ENCODE data around the gene ETHE1. TPM values are rescaled to one million over a fixed set of nuclear protein-coding genes. Genes with fewer than 3 reads are reported as not detected.

ETHE1 gene
- polyA plus RNA-seq, 1 donor from 2014 or later = 40.9 TPM

- H3K9me3 ChIP-seq (ENCODE audit: low read length) = no peaks in the 10 kb centered on the region
- H4K20me1 ChIP-seq (ENCODE audit: insufficient read depth) = no peaks in the 10 kb centered on the region
- no peak overlapping the region for H3K4me2 ChIP-seq (ENCODE audit: low read length)
- no peak overlapping the region for H2AFZ ChIP-seq (ENCODE audit: low read depth, low read length)
- no peaks in the 10 kb centered on the region for H3K27me3 ChIP-seq (ENCODE audit: insufficient read depth, low read depth, low read length)
- no peak for TF ChIP-seq POLR2AphosphoS5 (IDR thresholded peaks at IDR 0.05)
- TF ChIP-seq EP300 (conservative IDR thresholded peaks at IDR 0.05; ENCODE audit: poor library complexity, severe bottlenecking) = no peak
- peak; percentile 77 for TF ChIP-seq CTCF (IDR thresholded peaks at IDR 0.05; ENCODE audit: poor library complexity, severe bottlenecking)
- no peak for TF ChIP-seq TAF1 (IDR thresholded peaks at IDR 0.05; ENCODE audit: low read depth)
- no peak for TF ChIP-seq MXI1 (conservative IDR thresholded peaks at IDR 0.05; ENCODE audit: poor library complexity, severe bottlenecking)
- no peak for TF ChIP-seq EZH2 (IDR thresholded peaks at IDR 0.05; ENCODE audit: borderline replicate concordance, insufficient read depth, low read length, poor library complexity, severe bottlenecking)
- TF ChIP-seq SMC3 (conservative IDR thresholded peaks at IDR 0.05; ENCODE audit: poor library complexity) = peak; percentile 66
- peak; percentile 67 for TF ChIP-seq RAD21 (conservative IDR thresholded peaks at IDR 0.05)
- TF ChIP-seq REST (IDR thresholded peaks at IDR 0.05; ENCODE audit: borderline replicate concordance) = no peak
- H3K9ac ChIP-seq (ENCODE audit: low read length) = peak overlapping the region; percentile 17
- H3K9me2 ChIP-seq (ENCODE audit: insufficient read depth, low read length) = no peaks in the 10 kb centered on the region
- H3F3A ChIP-seq (ENCODE audit: insufficient read depth, low read length, poor library complexity, severe bottlenecking) = no peaks in the 10 kb centered on the region
- H3K4me3 ChIP-seq (ENCODE audit: low read length) = no peak overlapping the region
- peak overlapping the region; percentile 22 for H3K27ac ChIP-seq (ENCODE audit: low read length)
- no peaks in the 10 kb centered on the region for H3K36me3 ChIP-seq (ENCODE audit: insufficient read depth, low read length)
- no peaks in the 10 kb centered on the region for H3K79me2 ChIP-seq (replicated peaks; ENCODE audit: insufficient read depth, low read length)
Observed at GRCh38 chr19:43555185-43555770, 28.3 kb upstream of the ETHE1 start.

- Histone ChIP-seq H3K27ac (ENCODE audit: low read length) (no peak overlapping the region), H3K4me2 (ENCODE audit: low read length) (no peak overlapping the region), H3K27me3 (ENCODE audit: insufficient read depth, low read depth, low read length) (no peaks in the 10 kb centered on the region), H3K9me3 (ENCODE audit: low read length) (no peaks in the 10 kb centered on the region), H3K79me2 (replicated peaks; ENCODE audit: insufficient read depth, low read length) (no peaks in the 10 kb centered on the region), H2AFZ (ENCODE audit: low read depth, low read length) (no peak overlapping the region), H3F3A (ENCODE audit: insufficient read depth, low read length, poor library complexity, severe bottlenecking) (no peaks in the 10 kb centered on the region), H4K20me1 (ENCODE audit: insufficient read depth) (no peaks in the 10 kb centered on the region), H3K9me2 (ENCODE audit: insufficient read depth, low read length) (no peaks in the 10 kb centered on the region), H3K9ac (ENCODE audit: low read length) (no peak overlapping the region), H3K36me3 (ENCODE audit: insufficient read depth, low read length) (no peaks in the 10 kb centered on the region), H3K4me3 (ENCODE audit: low read length) (no peak overlapping the region)
- no peak for TF ChIP-seq SMC3 (conservative IDR thresholded peaks at IDR 0.05; ENCODE audit: poor library complexity)
- TF ChIP-seq MXI1 (conservative IDR thresholded peaks at IDR 0.05; ENCODE audit: poor library complexity, severe bottlenecking) = no peak
- TF ChIP-seq RAD21 (conservative IDR thresholded peaks at IDR 0.05) = no peak
- no peak for TF ChIP-seq EP300 (conservative IDR thresholded peaks at IDR 0.05; ENCODE audit: poor library complexity, severe bottlenecking)
- TF ChIP-seq EZH2 (IDR thresholded peaks at IDR 0.05; ENCODE audit: borderline replicate concordance, insufficient read depth, low read length, poor library complexity, severe bottlenecking) = no peak
- TF ChIP-seq REST (IDR thresholded peaks at IDR 0.05; ENCODE audit: borderline replicate concordance) = no peak
- no peak for TF ChIP-seq POLR2AphosphoS5 (IDR thresholded peaks at IDR 0.05)
- no peak for TF ChIP-seq CTCF (IDR thresholded peaks at IDR 0.05; ENCODE audit: poor library complexity, severe bottlenecking)
- TF ChIP-seq TAF1 (IDR thresholded peaks at IDR 0.05; ENCODE audit: low read depth) = no peak
Observed at GRCh38 chr19:43554317-43554895, 27.4 kb upstream of the ETHE1 start.
